Rectal smooth muscle tissue (tissue), 1 donor: Measurements from ENCODE around the gene TMEM260.

Experiments used
- H3K27ac ChIP-seq: one replicate; pipeline ENCODE4 v1.7.0; 2013; ENCODE audit warnings: low read depth, low read length, inconsistent platforms
- H3K27me3 ChIP-seq: one replicate; pipeline ENCODE4 v1.7.0; 2013; ENCODE audit warnings: low read length; ENCODE audit not compliant: control insufficient read depth, insufficient read depth
- H3K36me3 ChIP-seq: one replicate; pipeline ENCODE4 v1.7.0; 2013; ENCODE audit warnings: low read length; ENCODE audit not compliant: control insufficient read depth, insufficient read depth
- H3K4me1 ChIP-seq: one replicate; pipeline ENCODE4 v1.7.0; 2013; ENCODE audit warnings: low read length; ENCODE audit not compliant: control insufficient read depth, insufficient read depth
- H3K4me3 ChIP-seq: one replicate; pipeline ENCODE4 v1.7.0; 2013; ENCODE audit warnings: low read length
- H3K9ac ChIP-seq: one replicate; pipeline ENCODE4 v1.7.0; 2013; ENCODE audit warnings: low read length

The TMEM260 gene

GRCh38 chr14:56617084-56617483 is 37.5 kb downstream of the TMEM260 start:
- H3K36me3 ChIP-seq = no peaks in the 10 kb centered on the region
- H3K4me3 ChIP-seq = no peak overlapping the region
- H3K27ac ChIP-seq = no peak overlapping the region
- no peaks in the 10 kb centered on the region for H3K4me1 ChIP-seq
- H3K27me3 ChIP-seq = no peaks in the 10 kb centered on the region
- no peak overlapping the region for H3K9ac ChIP-seq

- H3K36me3 ChIP-seq = peaks cover 15% of the 10 kb centered on the region
- no peaks in the 10 kb centered on the region for H3K4me1 ChIP-seq
- no peaks in the 10 kb centered on the region for H3K27me3 ChIP-seq
- H3K9ac ChIP-seq = no peak overlapping the region
- no peak overlapping the region for H3K27ac ChIP-seq
- H3K4me3 ChIP-seq = no peak overlapping the region
These were observed 51.1 kb downstream of the TMEM260 start for GRCh38 chr14:56630707-56631106.

GRCh38 chr14:56632195-56632594 is 52.6 kb downstream of the TMEM260 start:
- Histone ChIP-seq H3K9ac (no peak overlapping the region), H3K27ac (no peak overlapping the region), H3K4me3 (no peak overlapping the region), H3K27me3 (no peaks in the 10 kb centered on the region), H3K4me1 (no peaks in the 10 kb centered on the region), H3K36me3 (peaks cover 25% of the 10 kb centered on the region)

- Histone ChIP-seq H3K27ac (no peak overlapping the region), H3K27me3 (no peaks in the 10 kb centered on the region), H3K9ac (no peak overlapping the region), H3K4me3 (no peak overlapping the region), H3K36me3 (peaks cover 35% of the 10 kb centered on the region), H3K4me1 (no peaks in the 10 kb centered on the region)
These were observed 53.9 kb downstream of the TMEM260 start for GRCh38 chr14:56633544-56633943.

- no peak overlapping the region for H3K4me3 ChIP-seq
- no peak overlapping the region for H3K9ac ChIP-seq
- H3K27ac ChIP-seq = no peak overlapping the region
- peaks cover 40% of the 10 kb centered on the region for H3K36me3 ChIP-seq
- no peaks in the 10 kb centered on the region for H3K27me3 ChIP-seq
- H3K4me1 ChIP-seq = no peaks in the 10 kb centered on the region
These were observed 55.4 kb downstream of the TMEM260 start for GRCh38 chr14:56635041-56635440.

- Histone ChIP-seq H3K36me3 (no peaks in the 10 kb centered on the region), H3K27ac (no peak overlapping the region), H3K4me1 (no peaks in the 10 kb centered on the region), H3K27me3 (no peaks in the 10 kb centered on the region), H3K4me3 (no peak overlapping the region), H3K9ac (no peak overlapping the region)
These were observed 67.9 kb downstream of the TMEM260 start for GRCh38 chr14:56647493-56647892.

- Histone ChIP-seq H3K27ac (no peak overlapping the region), H3K4me3 (no peak overlapping the region), H3K9ac (no peak overlapping the region), H3K36me3 (no peaks in the 10 kb centered on the region), H3K27me3 (no peaks in the 10 kb centered on the region), H3K4me1 (no peaks in the 10 kb centered on the region)
These were observed 69.1 kb downstream of the TMEM260 start for GRCh38 chr14:56648508-56649301.

GRCh38 chr14:56649382-56649781 is 69.8 kb downstream of the TMEM260 start:
- H3K36me3 ChIP-seq = no peaks in the 10 kb centered on the region
- no peak overlapping the region for H3K27ac ChIP-seq
- H3K4me3 ChIP-seq = no peak overlapping the region
- H3K27me3 ChIP-seq = no peaks in the 10 kb centered on the region
- H3K9ac ChIP-seq = no peak overlapping the region
- no peaks in the 10 kb centered on the region for H3K4me1 ChIP-seq

GRCh38 chr14:56650048-56650447 is 70.5 kb downstream of the TMEM260 start:
- H3K9ac ChIP-seq = no peak overlapping the region
- H3K4me3 ChIP-seq = no peak overlapping the region
- no peaks in the 10 kb centered on the region for H3K36me3 ChIP-seq
- H3K27me3 ChIP-seq = no peaks in the 10 kb centered on the region
- H3K27ac ChIP-seq = no peak overlapping the region
- H3K4me1 ChIP-seq = no peaks in the 10 kb centered on the region

GRCh38 chr14:56650979-56651378 is 71.4 kb downstream of the TMEM260 start:
- H3K4me3 ChIP-seq = no peak overlapping the region
- H3K4me1 ChIP-seq = no peaks in the 10 kb centered on the region
- no peak overlapping the region for H3K9ac ChIP-seq
- H3K27me3 ChIP-seq = no peaks in the 10 kb centered on the region
- H3K36me3 ChIP-seq = no peaks in the 10 kb centered on the region
- H3K27ac ChIP-seq = no peak overlapping the region

- H3K27me3 ChIP-seq = no peaks in the 10 kb centered on the region
- no peaks in the 10 kb centered on the region for H3K4me1 ChIP-seq
- no peak overlapping the region for H3K4me3 ChIP-seq
- H3K27ac ChIP-seq = no peak overlapping the region
- no peaks in the 10 kb centered on the region for H3K36me3 ChIP-seq
- no peak overlapping the region for H3K9ac ChIP-seq
These were observed 78.0 kb downstream of the TMEM260 start for GRCh38 chr14:56657604-56658003.

GRCh38 chr14:56659378-56659777 is 79.8 kb downstream of the TMEM260 start:
- no peaks in the 10 kb centered on the region for H3K27me3 ChIP-seq
- H3K9ac ChIP-seq = no peak overlapping the region
- no peaks in the 10 kb centered on the region for H3K36me3 ChIP-seq
- no peak overlapping the region for H3K27ac ChIP-seq
- H3K4me1 ChIP-seq = no peaks in the 10 kb centered on the region
- no peak overlapping the region for H3K4me3 ChIP-seq

GRCh38 chr14:56659964-56660551 is 80.5 kb downstream of the TMEM260 start:
- Histone ChIP-seq H3K27ac (no peak overlapping the region), H3K27me3 (no peaks in the 10 kb centered on the region), H3K4me3 (no peak overlapping the region), H3K9ac (no peak overlapping the region), H3K36me3 (no peaks in the 10 kb centered on the region), H3K4me1 (no peaks in the 10 kb centered on the region)
